Measurements from ENCODE around the gene MLIP.

MLIP gene, protein sequence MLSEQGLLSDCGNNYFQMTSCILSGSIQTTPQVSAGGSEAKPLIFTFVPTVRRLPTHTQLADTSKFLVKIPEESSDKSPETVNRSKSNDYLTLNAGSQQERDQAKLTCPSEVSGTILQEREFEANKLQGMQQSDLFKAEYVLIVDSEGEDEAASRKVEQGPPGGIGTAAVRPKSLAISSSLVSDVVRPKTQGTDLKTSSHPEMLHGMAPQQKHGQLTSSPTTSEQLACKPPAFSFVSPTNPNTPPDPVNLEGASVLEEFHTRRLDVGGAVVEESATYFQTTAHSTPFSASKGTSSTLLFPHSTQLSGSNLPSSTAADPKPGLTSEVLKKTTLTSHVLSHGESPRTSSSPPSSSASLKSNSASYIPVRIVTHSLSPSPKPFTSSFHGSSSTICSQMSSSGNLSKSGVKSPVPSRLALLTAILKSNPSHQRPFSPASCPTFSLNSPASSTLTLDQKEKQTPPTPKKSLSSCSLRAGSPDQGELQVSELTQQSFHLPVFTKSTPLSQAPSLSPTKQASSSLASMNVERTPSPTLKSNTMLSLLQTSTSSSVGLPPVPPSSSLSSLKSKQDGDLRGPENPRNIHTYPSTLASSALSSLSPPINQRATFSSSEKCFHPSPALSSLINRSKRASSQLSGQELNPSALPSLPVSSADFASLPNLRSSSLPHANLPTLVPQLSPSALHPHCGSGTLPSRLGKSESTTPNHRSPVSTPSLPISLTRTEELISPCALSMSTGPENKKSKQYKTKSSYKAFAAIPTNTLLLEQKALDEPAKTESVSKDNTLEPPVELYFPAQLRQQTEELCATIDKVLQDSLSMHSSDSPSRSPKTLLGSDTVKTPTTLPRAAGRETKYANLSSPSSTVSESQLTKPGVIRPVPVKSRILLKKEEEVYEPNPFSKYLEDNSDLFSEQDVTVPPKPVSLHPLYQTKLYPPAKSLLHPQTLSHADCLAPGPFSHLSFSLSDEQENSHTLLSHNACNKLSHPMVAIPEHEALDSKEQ

GRCh38 chr6:54111341-54112045, at the start of gene MLIP:
TSS of gene MLIP (plus strand) at chr6:54111443. CDS start at chr6:54111480, 37 bp downstream.
- TF ChIP-seq, protein P1, sequence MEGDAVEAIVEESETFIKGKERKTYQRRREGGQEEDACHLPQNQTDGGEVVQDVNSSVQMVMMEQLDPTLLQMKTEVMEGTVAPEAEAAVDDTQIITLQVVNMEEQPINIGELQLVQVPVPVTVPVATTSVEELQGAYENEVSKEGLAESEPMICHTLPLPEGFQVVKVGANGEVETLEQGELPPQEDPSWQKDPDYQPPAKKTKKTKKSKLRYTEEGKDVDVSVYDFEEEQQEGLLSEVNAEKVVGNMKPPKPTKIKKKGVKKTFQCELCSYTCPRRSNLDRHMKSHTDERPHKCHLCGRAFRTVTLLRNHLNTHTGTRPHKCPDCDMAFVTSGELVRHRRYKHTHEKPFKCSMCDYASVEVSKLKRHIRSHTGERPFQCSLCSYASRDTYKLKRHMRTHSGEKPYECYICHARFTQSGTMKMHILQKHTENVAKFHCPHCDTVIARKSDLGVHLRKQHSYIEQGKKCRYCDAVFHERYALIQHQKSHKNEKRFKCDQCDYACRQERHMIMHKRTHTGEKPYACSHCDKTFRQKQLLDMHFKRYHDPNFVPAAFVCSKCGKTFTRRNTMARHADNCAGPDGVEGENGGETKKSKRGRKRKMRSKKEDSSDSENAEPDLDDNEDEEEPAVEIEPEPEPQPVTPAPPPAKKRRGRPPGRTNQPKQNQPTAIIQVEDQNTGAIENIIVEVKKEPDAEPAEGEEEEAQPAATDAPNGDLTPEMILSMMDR (conservative IDR thresholded peaks at IDR 0.05; ENCODE audit: low read depth, low read length): no peak
- no peak for DNase-seq (ENCODE audit: low read depth)
- H3K4me3 ChIP-seq (ENCODE audit: low read depth, low read length): no peak within 1 kb of the TSS

GRCh38 chr6:54063228-54063539, 48.1 kb upstream of the MLIP start:
- DNase-seq (ENCODE audit: low read depth): no peak
- TF ChIP-seq, protein P1 (conservative IDR thresholded peaks at IDR 0.05; ENCODE audit: low read depth, low read length): no peak
- no peak overlapping the region for H3K4me3 ChIP-seq (ENCODE audit: low read depth, low read length)

DNA sequence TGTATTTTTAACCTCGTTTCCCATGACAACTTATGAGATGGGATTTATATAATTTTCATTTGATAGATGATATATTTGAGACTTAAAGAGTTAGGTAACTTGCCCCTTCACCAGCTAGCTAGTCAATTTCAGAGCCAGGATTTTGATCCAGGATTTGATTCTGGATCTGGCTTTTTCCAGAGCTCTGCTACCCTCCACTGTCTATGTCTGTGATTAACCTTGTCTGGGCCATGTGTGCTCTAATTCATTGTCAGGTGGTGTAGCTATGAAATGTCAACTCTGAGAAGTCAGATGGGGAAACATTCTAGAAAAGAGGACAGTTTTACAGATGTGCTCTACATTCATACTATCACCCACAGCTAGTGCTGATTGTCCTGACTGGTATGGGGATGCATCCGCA, 42.5 kb upstream of the MLIP start:
- no peak for DNase-seq (ENCODE audit: low read depth)
- TF ChIP-seq, protein P1 (conservative IDR thresholded peaks at IDR 0.05; ENCODE audit: low read depth, low read length): no peak
- H3K4me3 ChIP-seq (ENCODE audit: low read depth, low read length): no peak overlapping the region

DNA sequence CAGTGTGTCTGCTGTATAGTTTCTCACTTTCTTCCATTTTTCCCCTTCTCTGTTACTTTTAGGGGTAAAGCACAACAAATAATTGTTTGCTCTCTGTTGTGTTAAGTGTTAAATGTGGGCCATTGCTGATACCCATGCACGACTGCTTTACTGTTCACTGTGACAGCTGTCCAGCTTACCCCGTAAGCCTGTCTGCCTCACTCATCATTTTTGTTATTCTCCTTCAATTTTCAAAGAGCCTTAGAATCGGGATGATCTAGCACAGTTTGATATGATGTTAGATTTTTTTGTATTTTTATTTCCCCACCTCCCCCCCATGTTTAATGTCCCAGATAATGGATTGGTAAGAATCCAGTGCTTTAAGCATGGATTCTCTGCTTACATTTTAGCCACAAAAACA, 41.2 kb upstream of the MLIP start:
- H3K4me3 ChIP-seq (ENCODE audit: low read depth, low read length): no peak overlapping the region
- no peak for DNase-seq (ENCODE audit: low read depth)
- TF ChIP-seq, protein P1 (conservative IDR thresholded peaks at IDR 0.05; ENCODE audit: low read depth, low read length): no peak

DNA sequence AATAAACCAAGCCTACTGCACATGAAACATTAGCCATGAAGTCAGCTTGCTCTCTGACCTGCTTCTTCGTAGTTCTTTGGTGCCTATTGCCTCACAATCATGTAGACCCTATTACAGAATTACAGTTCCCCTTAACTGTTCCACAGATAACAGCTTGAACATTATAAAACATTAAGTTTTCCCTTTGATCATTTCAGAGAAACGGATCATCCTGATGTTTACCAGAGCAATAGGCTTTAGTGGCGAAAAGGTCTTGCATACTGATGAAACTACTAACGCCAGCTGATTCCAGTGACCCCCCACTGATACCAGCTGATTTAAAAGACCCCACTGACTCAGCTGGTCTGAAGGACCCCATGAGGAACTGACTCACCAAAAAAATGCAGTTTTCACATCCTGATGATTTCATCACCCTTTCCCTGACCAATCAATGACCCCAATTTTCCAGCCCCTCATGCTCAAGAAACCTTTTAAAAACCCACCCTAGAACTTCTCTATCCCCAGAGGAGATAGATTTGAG, 39.4 kb upstream of the MLIP start:
- TF ChIP-seq, protein P1 (conservative IDR thresholded peaks at IDR 0.05; ENCODE audit: low read depth, low read length): no peak
- DNase-seq (ENCODE audit: low read depth): peak; percentile 97
- H3K4me3 ChIP-seq (ENCODE audit: low read depth, low read length): no peak overlapping the region

GRCh38 chr6:54072635-54073313, 38.5 kb upstream of the MLIP start:
- DNase-seq (ENCODE audit: low read depth): peak; percentile 64
- TF ChIP-seq, protein P1 (conservative IDR thresholded peaks at IDR 0.05; ENCODE audit: low read depth, low read length): no peak

More at GRCh38 chr6:54072635-54073313, 38.5 kb upstream of the MLIP start:
- no peak overlapping the region for H3K4me3 ChIP-seq (ENCODE audit: low read depth, low read length)
